Nephron progenitor cell (in vitro differentiated cells): Measurements from ENCODE around the gene CASP9.

Source experiments
- DNase-seq: peaks from one replicate; pipeline ENCODE4 v3.0.0; 2021
- H3K27ac Mint-ChIP-seq: 2 replicates; pipeline ENCODE4 v1.8.0; 2021; ENCODE audit warnings: mild to moderate bottlenecking, moderate library complexity, mixed read lengths
- H3K27me3 Mint-ChIP-seq: 2 replicates; pipeline ENCODE4 v1.8.0; 2021; ENCODE audit warnings: mild to moderate bottlenecking, low read depth, mixed read lengths; ENCODE audit not compliant: poor library complexity
- H3K36me3 Mint-ChIP-seq: 2 replicates; pipeline ENCODE4 v1.8.0; 2021; ENCODE audit warnings: low read depth, mixed read lengths
- H3K4me1 Mint-ChIP-seq: 2 replicates; pipeline ENCODE4 v1.8.0; 2021; ENCODE audit warnings: mixed read lengths
- H3K4me3 Mint-ChIP-seq: 2 replicates; pipeline ENCODE4 v1.8.0; 2021; ENCODE audit warnings: mild to moderate bottlenecking, moderate library complexity, mixed read lengths
- H3K9me3 Mint-ChIP-seq: 2 replicates; pipeline ENCODE4 v1.8.0; 2021; ENCODE audit warnings: mild to moderate bottlenecking, moderate library complexity, mixed read lengths
- TF ChIP-seq, protein P1 (sequence below): fragments of 200-600 bp; sonication (generic); IDR thresholded peaks from 2 replicates; pipeline ENCODE4 v1.5.0; 2021; ENCODE audit warnings: antibody characterized with exemption

The CASP9 gene

DNA sequence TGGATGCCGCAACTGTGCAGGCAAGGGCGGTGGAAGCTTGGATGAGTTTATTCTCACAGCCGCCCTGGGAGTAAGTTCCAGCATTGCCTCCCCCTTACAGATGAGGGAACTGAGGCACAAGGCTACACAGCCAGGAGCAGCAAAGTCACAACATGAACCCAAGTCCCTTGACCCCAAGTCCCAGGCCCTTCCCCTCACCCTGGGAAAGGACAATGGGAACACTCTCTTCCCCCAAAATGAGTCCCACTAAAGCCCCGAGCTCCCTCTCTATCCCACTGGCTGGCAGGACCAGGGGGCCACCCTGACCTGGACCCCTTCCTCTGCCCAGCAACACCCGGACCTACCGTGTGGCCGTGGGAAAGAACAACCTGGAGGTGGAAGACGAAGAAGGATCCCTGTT, 81.9 kb downstream of the CASP9 start:
- Mint-ChIP-seq H3K36me3 (no peaks in the 10 kb centered on the region), H3K4me3 (no peak overlapping the region), H3K27me3 (peaks cover 11% of the 10 kb centered on the region), H3K4me1 (peaks cover 17% of the 10 kb centered on the region), H3K9me3 (no peaks in the 10 kb centered on the region), H3K27ac (no peak overlapping the region)
- TF ChIP-seq, protein P1, sequence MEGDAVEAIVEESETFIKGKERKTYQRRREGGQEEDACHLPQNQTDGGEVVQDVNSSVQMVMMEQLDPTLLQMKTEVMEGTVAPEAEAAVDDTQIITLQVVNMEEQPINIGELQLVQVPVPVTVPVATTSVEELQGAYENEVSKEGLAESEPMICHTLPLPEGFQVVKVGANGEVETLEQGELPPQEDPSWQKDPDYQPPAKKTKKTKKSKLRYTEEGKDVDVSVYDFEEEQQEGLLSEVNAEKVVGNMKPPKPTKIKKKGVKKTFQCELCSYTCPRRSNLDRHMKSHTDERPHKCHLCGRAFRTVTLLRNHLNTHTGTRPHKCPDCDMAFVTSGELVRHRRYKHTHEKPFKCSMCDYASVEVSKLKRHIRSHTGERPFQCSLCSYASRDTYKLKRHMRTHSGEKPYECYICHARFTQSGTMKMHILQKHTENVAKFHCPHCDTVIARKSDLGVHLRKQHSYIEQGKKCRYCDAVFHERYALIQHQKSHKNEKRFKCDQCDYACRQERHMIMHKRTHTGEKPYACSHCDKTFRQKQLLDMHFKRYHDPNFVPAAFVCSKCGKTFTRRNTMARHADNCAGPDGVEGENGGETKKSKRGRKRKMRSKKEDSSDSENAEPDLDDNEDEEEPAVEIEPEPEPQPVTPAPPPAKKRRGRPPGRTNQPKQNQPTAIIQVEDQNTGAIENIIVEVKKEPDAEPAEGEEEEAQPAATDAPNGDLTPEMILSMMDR: no peak
- no peak for DNase-seq
